ENCODE data around the gene TRAPPC2L.

DNA sequence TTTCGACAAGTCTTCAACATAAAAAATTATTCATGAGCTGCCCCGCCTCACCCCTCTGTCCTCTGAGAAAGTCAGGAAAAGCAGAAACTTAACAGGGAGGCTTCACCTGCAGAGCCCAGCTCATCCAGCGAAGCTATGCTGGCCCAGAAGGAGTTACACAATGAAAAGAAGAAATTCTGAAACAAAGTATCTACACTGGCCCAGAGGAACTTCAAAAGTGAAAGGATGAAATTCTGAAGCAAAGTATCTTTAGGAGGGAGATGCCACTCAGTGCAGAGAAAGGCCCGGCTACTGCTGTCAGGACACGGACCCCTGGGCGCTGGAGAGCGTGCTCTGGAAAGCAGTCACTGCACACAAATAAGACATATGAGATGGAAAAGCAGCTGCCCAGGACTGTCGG, 1.8 kb upstream of the TRAPPC2L start:
- TF ChIP-seq CTCF (conservative IDR thresholded peaks at IDR 0.05), result no peak
- no peak for TF ChIP-seq ZFX (IDR thresholded peaks at IDR 0.05)

All from C4-2B (cell line).